ENCODE measurements around the gene COL25A1. TPM values are rescaled to one million over a fixed set of nuclear protein-coding genes. Genes with fewer than 3 reads are reported as not detected.
A peak's percentile ranks its signal among the peaks of the same experiment; 100 is the strongest.

Gene COL25A1
- total RNA-seq, 2 donors from 2014 or later: 4.0 to 6.2 TPM

DNA sequence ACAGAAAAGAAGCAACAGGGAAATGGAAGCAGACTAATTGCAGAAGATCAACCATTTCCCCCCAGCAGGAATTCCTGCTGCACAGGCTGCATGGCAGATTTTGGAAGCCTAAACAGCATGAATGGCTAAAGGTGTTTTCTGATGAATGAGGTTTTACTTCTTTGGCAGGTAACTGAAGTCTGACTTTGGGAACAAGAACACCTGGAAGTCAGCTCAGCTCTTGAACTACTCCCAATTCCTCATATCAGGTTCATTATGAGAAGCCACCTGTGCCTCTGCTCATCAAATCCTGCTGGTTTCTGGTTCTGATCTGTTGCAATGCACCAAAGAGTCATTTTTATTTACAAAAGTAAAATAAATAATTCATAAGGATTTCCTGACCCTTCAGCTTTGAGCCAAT, 139.0 kb downstream of the COL25A1 start:
- Histone ChIP-seq H3K27me3 (ENCODE audit: control insufficient read depth, insufficient read depth, low read length, poor library complexity, severe bottlenecking) (no peaks in the 10 kb centered on the region), H3K36me3 (ENCODE audit: control insufficient read depth, insufficient read depth, low read length) (no peaks in the 10 kb centered on the region), H3K9me3 (ENCODE audit: control insufficient read depth, low read length) (no peaks in the 10 kb centered on the region), H3K9ac (ENCODE audit: extremely low read depth, low read length, poor library complexity, severe bottlenecking) (no peak overlapping the region), H3K4me3 (ENCODE audit: low read length) (no peak overlapping the region), H3K27ac (ENCODE audit: low read depth, low read length) (no peak overlapping the region), H3K4me1 (ENCODE audit: control insufficient read depth, insufficient read depth, low read length) (peaks cover 4% of the 10 kb centered on the region)
- Mint-ChIP-seq H3K4me3 (no peak overlapping the region), H3K27ac (no peak overlapping the region), H3K9me3 (no peaks in the 10 kb centered on the region), H3K4me1 (peaks cover 15% of the 10 kb centered on the region), H3K36me3 (ENCODE audit: low read depth) (no peaks in the 10 kb centered on the region), H3K27me3 (ENCODE audit: insufficient read depth) (no peaks in the 10 kb centered on the region)
- DNase-seq: no peak
- TF ChIP-seq CTCF (conservative IDR thresholded peaks at IDR 0.05): no peak

- peaks cover 4% of the 10 kb centered on the region for H3K4me1 ChIP-seq (ENCODE audit: control insufficient read depth, insufficient read depth, low read length)
- no peaks in the 10 kb centered on the region for H3K9me3 ChIP-seq (ENCODE audit: control insufficient read depth, low read length)
- no peak overlapping the region for H3K9ac ChIP-seq (ENCODE audit: extremely low read depth, low read length, poor library complexity, severe bottlenecking)
- no peak overlapping the region for H3K4me3 ChIP-seq (ENCODE audit: low read length)
- H3K27me3 ChIP-seq (ENCODE audit: control insufficient read depth, insufficient read depth, low read length, poor library complexity, severe bottlenecking): no peaks in the 10 kb centered on the region
- Mint-ChIP-seq H3K36me3 (ENCODE audit: low read depth) (no peaks in the 10 kb centered on the region), H3K27ac (no peak overlapping the region), H3K4me3 (no peak overlapping the region), H3K9me3 (no peaks in the 10 kb centered on the region), H3K27me3 (ENCODE audit: insufficient read depth) (no peaks in the 10 kb centered on the region), H3K4me1 (peaks cover 15% of the 10 kb centered on the region)
- H3K36me3 ChIP-seq (ENCODE audit: control insufficient read depth, insufficient read depth, low read length): no peaks in the 10 kb centered on the region
- peak; percentile 59 for TF ChIP-seq CTCF (conservative IDR thresholded peaks at IDR 0.05)
- DNase-seq: peak; percentile 43
- no peak overlapping the region for H3K27ac ChIP-seq (ENCODE audit: low read depth, low read length)
- WGBS, 2 experiments (ENCODE audit: insufficient coverage in 1 of 2, insufficient read length in 1 of 2): 86 to 89% methylated on average over 2 to 3 of the region's 3 CpGs
These were observed 139.7 kb downstream of the COL25A1 start for GRCh38 chr4:109162759-109163158.

DNA sequence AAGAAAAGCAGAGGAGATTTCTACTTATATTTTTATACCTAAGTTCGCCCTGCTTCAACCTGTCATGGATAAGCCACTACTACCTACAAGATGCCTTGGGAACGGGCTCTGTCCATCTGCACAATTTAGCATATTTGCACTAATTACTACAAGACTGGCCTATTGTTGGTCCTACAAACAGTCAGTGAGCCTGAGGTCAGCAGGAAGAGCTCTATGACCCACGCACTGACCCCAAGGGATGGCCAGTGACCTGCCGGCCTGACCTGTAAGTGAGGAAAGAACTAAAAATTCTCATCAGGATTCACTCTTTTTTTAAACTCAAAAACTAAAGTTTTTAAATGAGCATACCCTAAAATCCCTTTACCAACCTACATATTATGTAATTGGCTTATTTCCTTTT, 142.0 kb downstream of the COL25A1 start:
- H3K27ac Mint-ChIP-seq: no peak overlapping the region
- TF ChIP-seq CTCF (conservative IDR thresholded peaks at IDR 0.05): no peak
- H3K27me3 Mint-ChIP-seq (ENCODE audit: insufficient read depth): no peaks in the 10 kb centered on the region
- H3K9me3 ChIP-seq (ENCODE audit: control insufficient read depth, low read length): no peaks in the 10 kb centered on the region
- no peaks in the 10 kb centered on the region for H3K36me3 Mint-ChIP-seq (ENCODE audit: low read depth)
- no peaks in the 10 kb centered on the region for H3K9me3 Mint-ChIP-seq
- no peak for DNase-seq
- no peak overlapping the region for H3K9ac ChIP-seq (ENCODE audit: extremely low read depth, low read length, poor library complexity, severe bottlenecking)
- no peaks in the 10 kb centered on the region for H3K27me3 ChIP-seq (ENCODE audit: control insufficient read depth, insufficient read depth, low read length, poor library complexity, severe bottlenecking)
- no peak overlapping the region for H3K4me3 Mint-ChIP-seq
- no peaks in the 10 kb centered on the region for H3K36me3 ChIP-seq (ENCODE audit: control insufficient read depth, insufficient read depth, low read length)
- 84 to 90% methylated on average over 2 to 4 of the region's 4 CpGs for WGBS, 2 experiments (ENCODE audit: insufficient coverage in 1 of 2, insufficient read length in 1 of 2)
- H3K27ac ChIP-seq (ENCODE audit: low read depth, low read length): no peak overlapping the region
- H3K4me1 ChIP-seq (ENCODE audit: control insufficient read depth, insufficient read depth, low read length): peaks cover 4% of the 10 kb centered on the region
- peaks cover 15% of the 10 kb centered on the region for H3K4me1 Mint-ChIP-seq
- no peak overlapping the region for H3K4me3 ChIP-seq (ENCODE audit: low read length)

Data from endodermal cell (in vitro differentiated cells).